GM23338 (cell line): Measurements from ENCODE around the gene UBE2H. TPM values are rescaled to one million over a fixed set of nuclear protein-coding genes. Genes with fewer than 3 reads are reported as not detected.

Experiments
- ATAC-seq: fragments of 200-7000 bp; cut with Tn5 transposase; 3 replicates; pipeline ENCODE4 v1.9.1; 2020
- DNase-seq: peaks from one replicate; pipeline ENCODE4 v3.0.0-alpha.2; 2015; ENCODE audit warnings: low spot score
- H2AFZ ChIP-seq: fragments of 200-600 bp; sonication (generic); 2 replicates; pipeline ENCODE4 v1.8.0; 2016; ENCODE audit warnings: antibody characterized with exemption, mild to moderate bottlenecking, moderate library complexity
- H3F3A ChIP-seq: fragments of 200-600 bp; sonication (generic); replicated peaks from 2 replicates; pipeline ENCODE4 v1.8.0; 2017; ENCODE audit warnings: antibody characterized with exemption, mixed run types, low read depth
- H3K27ac ChIP-seq: fragments of 200-600 bp; sonication (generic); 2 replicates; pipeline ENCODE4 v1.6.1; 2016; ENCODE audit warnings: low read depth
- H3K27me3 ChIP-seq: fragments of 200-600 bp; sonication (generic); 2 replicates; pipeline ENCODE4 v1.8.0; 2016; ENCODE audit warnings: mild to moderate bottlenecking, mixed run types, moderate library complexity; ENCODE audit not compliant: insufficient read depth
- H3K36me3 ChIP-seq: fragments of 200-600 bp; sonication (generic); 2 replicates; pipeline ENCODE4 v1.8.0; 2016; ENCODE audit warnings: mild to moderate bottlenecking; ENCODE audit not compliant: insufficient read depth
- H3K4me1 ChIP-seq: fragments of 200-600 bp; sonication (generic); 2 replicates; pipeline ENCODE4 v1.8.0; 2016; ENCODE audit warnings: mild to moderate bottlenecking, moderate library complexity; ENCODE audit not compliant: insufficient read depth
- H3K4me2 ChIP-seq: fragments of 200-600 bp; sonication (generic); 2 replicates; pipeline ENCODE4 v1.7.1; 2017; ENCODE audit warnings: mixed run types
- H3K4me3 ChIP-seq: fragments of 200-600 bp; sonication (generic); 2 replicates; pipeline ENCODE4 v1.6.1; 2016; ENCODE audit warnings: mixed run types
- H3K79me2 ChIP-seq: fragments of 200-600 bp; sonication (generic); replicated peaks from 2 replicates; pipeline ENCODE4 v1.8.0; 2017; ENCODE audit warnings: mild to moderate bottlenecking; ENCODE audit not compliant: insufficient read depth
- H3K9me2 ChIP-seq: fragments of 200-600 bp; sonication (generic); 2 replicates; pipeline ENCODE4 v1.8.0; 2017; ENCODE audit not compliant: insufficient read depth
- H4K20me1 ChIP-seq: fragments of 200-600 bp; sonication (generic); replicated peaks from 2 replicates; pipeline ENCODE4 v1.8.0; 2017; ENCODE audit warnings: mild to moderate bottlenecking; ENCODE audit not compliant: insufficient read depth
- H3K27ac Mint-ChIP-seq: 2 replicates; pipeline ENCODE4 v1.8.0; 2020; ENCODE audit warnings: inconsistent platforms, mild to moderate bottlenecking, moderate library complexity, mixed read lengths
- H3K27me3 Mint-ChIP-seq: 3 replicates; pipeline ENCODE4 v1.8.0; 2022; ENCODE audit warnings: low read depth, mild to moderate bottlenecking, moderate library complexity, mixed read lengths, inconsistent platforms; ENCODE audit not compliant: insufficient read depth, poor library complexity
- H3K36me3 Mint-ChIP-seq: 3 replicates; pipeline ENCODE4 v1.8.0; 2021; ENCODE audit warnings: low read depth, mild to moderate bottlenecking, inconsistent platforms, moderate library complexity, mixed read lengths
- H3K4me1 Mint-ChIP-seq: 3 replicates; pipeline ENCODE4 v1.8.0; 2020; ENCODE audit warnings: mild to moderate bottlenecking, inconsistent platforms, mixed read lengths
- H3K4me3 Mint-ChIP-seq: 3 replicates; pipeline ENCODE4 v1.8.0; 2021; ENCODE audit warnings: moderate library complexity, mild to moderate bottlenecking, inconsistent platforms, mixed read lengths
- H3K9me3 Mint-ChIP-seq: 3 replicates; pipeline ENCODE4 v1.8.0; 2020; ENCODE audit warnings: moderate library complexity, mild to moderate bottlenecking, inconsistent platforms, mixed read lengths
- CREB1 ChIP-seq: fragments of 250-450 bp; sonication (Bioruptor Pico); IDR thresholded peaks from 2 replicates; pipeline ENCODE4 v1.5.0; 2020; ENCODE audit warnings: low read depth, mild to moderate bottlenecking, moderate library complexity
- EZH2phosphoT487 ChIP-seq: fragments of 200-600 bp; sonication (generic); IDR thresholded peaks from one replicate; pipeline ENCODE4 v1.8.1; 2018; ENCODE audit warnings: antibody characterized with exemption; ENCODE audit not compliant: unreplicated experiment
- JUNB ChIP-seq: IDR thresholded peaks from one replicate; pipeline ENCODE4 v1.6.1; 2016; ENCODE audit warnings: antibody characterized with exemption; ENCODE audit not compliant: unreplicated experiment
- NANOG ChIP-seq: IDR thresholded peaks from 2 replicates; pipeline ENCODE4 v1.6.1; 2016; ENCODE audit warnings: antibody characterized with exemption, borderline replicate concordance
- POLR2AphosphoS5 ChIP-seq: IDR thresholded peaks from 2 replicates; pipeline ENCODE4 v1.6.1; 2016; ENCODE audit warnings: antibody characterized with exemption, low read depth
- REST ChIP-seq: IDR thresholded peaks from one replicate; pipeline ENCODE4 v1.6.1; 2018; ENCODE audit warnings: antibody characterized with exemption; ENCODE audit not compliant: unreplicated experiment
- STAT1 ChIP-seq: IDR thresholded peaks from one replicate; pipeline ENCODE4 v1.6.1; 2016; ENCODE audit warnings: antibody characterized with exemption; ENCODE audit not compliant: unreplicated experiment
- ZNF114 ChIP-seq: fragments of 250-450 bp; sonication (Bioruptor Pico); IDR thresholded peaks from 2 replicates; pipeline ENCODE4 v1.5.0; 2020; ENCODE audit warnings: mild to moderate bottlenecking, moderate library complexity
- ZNF331 ChIP-seq: fragments of 250-450 bp; sonication (Bioruptor Pico); IDR thresholded peaks from 2 replicates; pipeline ENCODE4 v1.5.0; 2020; ENCODE audit warnings: low read depth, mild to moderate bottlenecking, moderate library complexity
- polyA plus RNA-seq: library from polyadenylated mRNA; unstranded; fragments of >200 nt; fragmentation: Nextera tagmentation; extraction: Ambion mirVana; gene quantifications from 2 replicates; pipeline ENCODE4 v1.2.1, GENCODE V29; 2016
- total RNA-seq: library from RNA; depleted of rRNA; stranded (reverse); fragments of >200 nt; shearing (Covaris generic); gene quantifications from 2 replicates; pipeline ENCODE4 v1.2.3, GENCODE V29; 2014
- TF ChIP-seq, protein P1 (sequence below), 2 experiments: fragments of 200-600 bp in 1 of 2; sonication (generic) in 1 of 2; conservative IDR thresholded peaks; 2 replicates each; pipeline versions ENCODE4 v1.5.1 to v1.6.1; 2016 to 2017; ENCODE audit warnings: antibody characterized with exemption in 2 of 2, low read depth in 2 of 2, mild to moderate bottlenecking in 2 of 2, moderate library complexity in 1 of 2

Gene UBE2H
- total and polyA plus RNA-seq, 2 experiments from 2014 or later = 40.8 to 86.5 TPM

DNA sequence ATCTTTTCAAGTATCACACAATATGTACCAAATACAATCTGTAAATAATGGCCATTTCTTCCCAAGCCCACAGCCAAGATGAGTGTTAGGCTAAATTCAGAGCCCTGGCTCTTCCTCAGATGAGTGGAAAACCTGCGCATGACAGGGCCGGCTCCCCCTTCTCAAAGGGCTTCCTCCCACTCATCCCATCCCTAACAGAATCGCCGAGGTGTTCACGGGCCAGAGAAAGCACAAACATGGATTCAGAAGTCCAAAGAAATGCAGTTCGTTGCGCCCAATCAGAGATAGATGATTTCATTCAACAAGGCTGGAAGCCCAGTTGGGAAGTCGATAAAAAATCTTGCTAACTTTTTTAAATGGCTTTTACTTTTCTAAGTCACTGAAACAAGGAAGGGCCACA lies 121.8 kb downstream of the UBE2H start:
- peaks cover 70% of the 10 kb centered on the region for H3K4me1 Mint-ChIP-seq

More for the DNA sequence above, 121.8 kb downstream of the UBE2H start:
- Histone ChIP-seq H2AFZ (no peak overlapping the region), H3K36me3 (no peaks in the 10 kb centered on the region), H3K4me1 (peaks cover 53% of the 10 kb centered on the region), H4K20me1 (no peaks in the 10 kb centered on the region), H3K27ac (peak overlapping the region; percentile 18; the same call in 1 of the 2 replicates), H3K27me3 (no peaks in the 10 kb centered on the region), H3K4me2 (no peak overlapping the region), H3F3A (peaks cover 4% of the 10 kb centered on the region; the same call in 1 of the 2 replicates), H3K4me3 (no peak overlapping the region), H3K79me2 (no peaks in the 10 kb centered on the region), H3K9me2 (no peaks in the 10 kb centered on the region)
- TF ChIP-seq REST = no peak
- TF ChIP-seq NANOG = no peak
- TF ChIP-seq ZNF114 = no peak
- TF ChIP-seq ZNF331 = no peak
- no peak for TF ChIP-seq CREB1 (CRISPR knock-in tag)
- no peak for TF ChIP-seq EZH2phosphoT487
- no peak for TF ChIP-seq POLR2AphosphoS5
- no peak for TF ChIP-seq STAT1
- TF ChIP-seq, protein P1, sequence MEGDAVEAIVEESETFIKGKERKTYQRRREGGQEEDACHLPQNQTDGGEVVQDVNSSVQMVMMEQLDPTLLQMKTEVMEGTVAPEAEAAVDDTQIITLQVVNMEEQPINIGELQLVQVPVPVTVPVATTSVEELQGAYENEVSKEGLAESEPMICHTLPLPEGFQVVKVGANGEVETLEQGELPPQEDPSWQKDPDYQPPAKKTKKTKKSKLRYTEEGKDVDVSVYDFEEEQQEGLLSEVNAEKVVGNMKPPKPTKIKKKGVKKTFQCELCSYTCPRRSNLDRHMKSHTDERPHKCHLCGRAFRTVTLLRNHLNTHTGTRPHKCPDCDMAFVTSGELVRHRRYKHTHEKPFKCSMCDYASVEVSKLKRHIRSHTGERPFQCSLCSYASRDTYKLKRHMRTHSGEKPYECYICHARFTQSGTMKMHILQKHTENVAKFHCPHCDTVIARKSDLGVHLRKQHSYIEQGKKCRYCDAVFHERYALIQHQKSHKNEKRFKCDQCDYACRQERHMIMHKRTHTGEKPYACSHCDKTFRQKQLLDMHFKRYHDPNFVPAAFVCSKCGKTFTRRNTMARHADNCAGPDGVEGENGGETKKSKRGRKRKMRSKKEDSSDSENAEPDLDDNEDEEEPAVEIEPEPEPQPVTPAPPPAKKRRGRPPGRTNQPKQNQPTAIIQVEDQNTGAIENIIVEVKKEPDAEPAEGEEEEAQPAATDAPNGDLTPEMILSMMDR (conservative IDR thresholded peaks at IDR 0.05; ENCODE audit: low read depth in 2 of 2) = no peak
- TF ChIP-seq JUNB = no peak
- Mint-ChIP-seq H3K36me3 (peaks cover 31% of the 10 kb centered on the region), H3K27me3 (peaks cover 41% of the 10 kb centered on the region), H3K4me3 (no peak overlapping the region), H3K27ac (no peak overlapping the region), H3K9me3 (no peaks in the 10 kb centered on the region; the same call in 2 of the 3 replicates)
- DNase-seq (no peak), ATAC-seq (no peak)
